GM12801 (cell line): ENCODE measurements around the gene CHIT1.

Source experiments
- CTCF ChIP-seq: IDR thresholded peaks from one replicate; pipeline ENCODE4 v1.5.1; 2011; ENCODE audit warnings: control low read depth; ENCODE audit not compliant: insufficient read length; ENCODE audit errors: extremely low read depth

CHIT1 gene

GRCh38 chr1:203273869-203274602, 44.6 kb upstream of the CHIT1 start:
- no peak for TF ChIP-seq CTCF

GRCh38 chr1:203273206-203273868, 43.9 kb upstream of the CHIT1 start:
- peak; percentile 15 for TF ChIP-seq CTCF

GRCh38 chr1:203272633-203273205, 43.2 kb upstream of the CHIT1 start:
- TF ChIP-seq CTCF, result no peak

GRCh38 chr1:203271962-203272632, 42.6 kb upstream of the CHIT1 start:
- TF ChIP-seq CTCF, result no peak

- TF ChIP-seq CTCF, result no peak
These were observed 41.7 kb upstream of the CHIT1 start for GRCh38 chr1:203271018-203271743.

- TF ChIP-seq CTCF, result no peak
These were observed 41.0 kb upstream of the CHIT1 start for GRCh38 chr1:203270448-203270847.

GRCh38 chr1:203269654-203270020, 40.2 kb upstream of the CHIT1 start:
- TF ChIP-seq CTCF, result no peak
